ENCODE data around the gene ANXA9.
A peak's percentile ranks its signal among the peaks of the same experiment; 100 is the strongest.

The ANXA9 gene

GRCh38 chr1:150981805-150982712, at the start of gene ANXA9:
TSS of gene ANXA9 (plus strand) at chr1:150982292. CDS start at chr1:150983106, 814 bp downstream.
- DNase-seq: no peak

GRCh38 chr1:150944856-150945255, 37.2 kb upstream of the ANXA9 start:
- DNase-seq: no peak

GRCh38 chr1:150954708-150955107, 27.4 kb upstream of the ANXA9 start:
- DNase-seq: no peak

GRCh38 chr1:150955280-150955679, 26.8 kb upstream of the ANXA9 start:
- DNase-seq: no peak

GRCh38 chr1:150957666-150958065, 24.4 kb upstream of the ANXA9 start:
- DNase-seq: no peak

- DNase-seq: no peak
Measured at GRCh38 chr1:150960646-150961045, 21.4 kb upstream of the ANXA9 start.

GRCh38 chr1:150961756-150962155, 20.3 kb upstream of the ANXA9 start:
- no peak for DNase-seq

- no peak for DNase-seq
Measured at GRCh38 chr1:150963321-150964163, 18.6 kb upstream of the ANXA9 start.

GRCh38 chr1:150964164-150964489, 18.0 kb upstream of the ANXA9 start:
- DNase-seq: no peak

- no peak for DNase-seq
Measured at GRCh38 chr1:150965605-150966004, 16.5 kb upstream of the ANXA9 start.

- DNase-seq: no peak
Measured at GRCh38 chr1:150966011-150966410, 16.1 kb upstream of the ANXA9 start.

- DNase-seq: no peak
Measured at GRCh38 chr1:150967936-150968335, 14.2 kb upstream of the ANXA9 start.

- no peak for DNase-seq
Measured at GRCh38 chr1:150968491-150968890, 13.6 kb upstream of the ANXA9 start.

GRCh38 chr1:150969626-150970025, 12.5 kb upstream of the ANXA9 start:
- DNase-seq: no peak

- DNase-seq: no peak
Measured at GRCh38 chr1:150970808-150971582, 11.1 kb upstream of the ANXA9 start.

GRCh38 chr1:150971583-150972416, 10.3 kb upstream of the ANXA9 start:
- no peak for DNase-seq

- DNase-seq: no peak
Measured at GRCh38 chr1:150972417-150972940, 9.6 kb upstream of the ANXA9 start.

- DNase-seq: peak; percentile 10 to 16
Measured at GRCh38 chr1:150973258-150973835, 8.7 kb upstream of the ANXA9 start.

GRCh38 chr1:150973836-150974579, 8.1 kb upstream of the ANXA9 start:
- DNase-seq: peak; percentile 29 to 44

- peak; percentile 54 to 69 for DNase-seq
Measured at GRCh38 chr1:150974580-150975478, 7.3 kb upstream of the ANXA9 start, which contains the start of gene CERS2. TSS of gene CERS2 (minus strand) at chr1:150974835. CDS start at chr1:150969090, 5,745 bp downstream.
